GM23248 (cell line): ENCODE results near the gene SIPA1.

ENCODE experiments used
- EZH2 ChIP-seq: fragments of 200-600 bp; sonication (generic); IDR thresholded peaks from 2 replicates; pipeline ENCODE4 v1.6.1; 2018; ENCODE audit warnings: antibody characterized with exemption, mild to moderate bottlenecking; ENCODE audit not compliant: insufficient read depth, poor library complexity, severe bottlenecking
- EZH2phosphoT487 ChIP-seq: fragments of 200-600 bp; sonication (generic); IDR thresholded peaks from 2 replicates; pipeline ENCODE4 v1.6.1; 2018; ENCODE audit warnings: antibody characterized with exemption, moderate library complexity, mild to moderate bottlenecking, low read depth; ENCODE audit not compliant: insufficient read depth

GRCh38 chr11:65650547-65651338 is 12.8 kb downstream of the SIPA1 start:
- TF ChIP-seq EZH2phosphoT487 (no peak), EZH2 (no peak)
